IPS DF 4.7 (cell line): Measurements from ENCODE around the gene SLC6A7.

Source experiments
- DNase-seq: peaks from one replicate; pipeline ENCODE4 v3.0.0-alpha.2; 2013; ENCODE audit warnings: low spot score; ENCODE audit errors: extremely low read depth

SLC6A7 gene

DNA sequence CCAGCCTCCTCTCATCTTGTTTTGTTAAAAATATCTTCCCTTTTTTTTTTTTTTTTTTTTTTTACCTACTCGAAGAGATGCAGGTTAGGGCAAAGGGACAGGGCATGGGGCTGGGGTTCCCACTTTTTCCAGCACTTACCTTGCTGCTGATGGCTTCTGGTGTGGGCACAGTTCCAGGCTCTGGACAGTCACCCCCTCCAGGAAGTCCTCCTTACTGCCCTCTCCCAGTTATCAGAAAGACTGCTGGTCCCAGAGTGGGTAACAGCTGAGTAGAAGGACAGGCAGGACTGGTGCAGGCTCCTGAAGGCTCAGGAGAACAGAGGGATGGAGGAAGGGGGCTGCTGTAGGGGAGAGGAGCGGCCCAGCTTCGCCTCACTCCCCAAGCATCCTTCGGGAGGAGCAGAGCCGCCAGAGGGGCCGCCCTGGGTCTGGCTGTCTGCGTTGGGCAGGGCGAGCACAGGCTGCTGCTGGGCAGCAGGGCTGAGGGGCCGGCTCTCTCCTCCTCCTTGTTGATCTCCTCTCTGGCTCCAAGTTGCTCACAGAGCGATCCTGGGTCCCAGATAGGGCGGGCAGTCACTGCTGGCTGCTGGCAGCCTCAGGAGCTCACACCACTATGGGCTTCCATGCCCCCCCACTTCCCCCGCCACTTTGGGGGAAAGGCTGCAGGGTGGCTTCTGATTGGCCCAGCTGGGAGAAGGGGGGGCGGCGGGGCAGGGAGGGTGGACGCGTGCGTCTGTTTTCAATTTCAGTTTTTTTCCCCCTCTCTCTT, 34.4 kb upstream of the SLC6A7 start, which contains the start of gene PDGFRB:
Gene PDGFRB (minus strand): TSS at position 588 of the 769 bp plus-strand sequence. CDS start 18,798 bp downstream, outside the sequence.
- no peak for DNase-seq

DNA sequence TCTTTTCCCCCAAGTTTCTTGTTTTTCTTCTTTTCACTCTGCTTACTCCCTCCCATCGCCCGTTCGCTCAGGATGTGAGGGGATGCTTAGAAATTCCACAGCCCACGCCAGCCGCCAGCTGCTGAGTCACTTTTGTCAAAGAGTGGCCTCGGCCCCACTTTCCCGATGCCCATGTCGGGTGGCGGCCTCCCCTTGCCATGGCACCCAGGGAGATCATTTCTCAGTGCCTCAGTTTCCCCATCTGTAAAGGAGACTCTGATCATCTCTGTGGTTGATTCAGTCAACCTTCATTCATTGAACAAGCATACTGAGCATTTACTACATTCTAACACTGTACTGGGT, 33.9 kb upstream of the SLC6A7 start:
- no peak for DNase-seq

DNA sequence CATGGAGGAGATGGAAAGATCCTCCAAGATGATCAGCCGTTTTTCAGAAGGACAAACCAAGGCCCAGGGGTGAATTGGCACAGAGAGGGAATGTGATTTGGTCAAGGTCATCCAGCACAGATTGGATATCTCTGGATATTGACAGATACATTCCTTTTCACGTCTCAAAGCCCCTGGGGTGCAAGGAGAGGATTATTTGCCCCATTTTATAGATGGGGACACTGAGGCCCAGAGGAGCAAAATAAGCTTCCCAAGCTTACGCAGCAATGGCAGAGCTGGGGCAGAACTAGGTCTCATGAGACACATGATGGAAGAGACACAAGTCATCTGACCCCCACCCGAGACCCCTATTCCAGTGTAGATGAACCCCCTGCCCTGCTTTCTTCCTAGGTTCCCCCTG, 33.3 kb upstream of the SLC6A7 start:
- DNase-seq, result no peak

DNA sequence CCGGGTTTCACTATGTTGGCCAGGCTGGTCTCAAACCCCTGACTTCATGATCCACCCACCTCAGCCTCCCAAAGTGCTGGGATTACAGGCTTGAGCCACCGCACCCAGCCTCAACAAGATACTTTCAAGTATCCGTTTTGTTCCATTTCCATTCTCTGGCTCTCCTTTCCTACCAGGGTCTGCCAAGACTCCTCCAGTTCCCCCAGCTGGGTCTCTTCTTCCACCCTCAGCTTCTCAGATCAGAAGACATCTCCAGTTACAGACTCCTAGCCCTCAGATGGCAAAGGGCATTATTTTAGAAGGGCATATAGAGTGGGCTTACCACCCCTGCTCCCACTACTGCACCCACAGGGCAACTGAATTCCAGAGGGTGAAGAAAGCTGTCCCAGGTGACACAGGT, 32.7 kb upstream of the SLC6A7 start:
- DNase-seq, result no peak

DNA sequence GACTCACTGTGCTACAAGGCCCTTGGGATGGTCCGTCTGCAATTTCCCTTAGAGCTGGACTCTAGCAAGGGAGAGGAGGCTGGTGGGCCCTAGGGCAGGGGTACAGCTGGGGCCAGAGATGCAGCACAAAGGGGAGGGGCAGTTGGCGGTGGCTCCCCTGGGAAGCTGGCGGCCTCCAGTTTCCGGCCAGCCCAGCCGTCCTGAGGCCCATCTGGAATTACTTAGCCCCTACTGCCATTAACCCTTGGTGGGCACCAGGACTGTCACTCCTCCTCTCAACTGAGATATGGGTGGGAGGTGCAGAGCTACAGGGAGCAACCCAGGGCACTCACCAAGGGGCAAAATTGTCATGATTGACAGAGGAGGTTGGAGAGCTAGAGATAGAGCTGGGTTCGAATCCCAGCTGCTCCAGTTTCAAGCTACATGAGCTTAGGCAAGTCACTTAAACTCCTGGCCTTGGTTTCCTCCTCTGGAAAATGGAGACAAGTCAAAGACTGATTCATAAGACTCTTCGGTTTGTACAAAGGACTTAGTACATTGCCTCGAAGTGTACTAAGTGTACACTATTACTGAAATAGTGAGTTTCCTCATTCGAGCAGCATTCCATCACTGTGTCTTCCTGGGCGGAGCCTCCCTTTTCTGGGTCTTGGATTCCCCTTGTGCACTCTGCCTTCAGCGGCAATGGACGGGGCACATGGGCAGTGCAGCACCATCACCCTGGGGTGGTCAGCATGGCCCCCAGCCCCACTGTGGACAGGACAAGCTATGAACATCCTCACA, 31.5 kb upstream of the SLC6A7 start:
- no peak for DNase-seq

DNA sequence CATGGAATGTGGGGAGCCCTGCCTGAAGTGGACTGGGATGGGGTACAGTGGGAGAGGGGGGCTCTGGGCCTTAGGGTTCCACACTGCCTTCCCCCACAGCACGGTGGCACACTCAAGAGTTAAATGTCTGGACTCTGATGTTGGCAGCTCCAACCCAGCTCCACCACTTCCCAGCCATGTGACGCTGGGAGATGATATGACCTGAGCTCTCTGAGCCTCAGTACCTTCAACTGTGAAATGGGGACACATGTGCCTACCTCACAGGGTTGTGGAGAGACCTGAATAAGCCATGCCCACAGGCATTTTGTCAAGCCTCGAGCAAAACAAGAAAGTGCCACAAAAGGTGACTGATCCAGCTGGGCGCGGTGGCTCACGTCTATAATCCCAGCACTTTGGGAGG, 30.8 kb upstream of the SLC6A7 start:
- DNase-seq, result no peak

DNA sequence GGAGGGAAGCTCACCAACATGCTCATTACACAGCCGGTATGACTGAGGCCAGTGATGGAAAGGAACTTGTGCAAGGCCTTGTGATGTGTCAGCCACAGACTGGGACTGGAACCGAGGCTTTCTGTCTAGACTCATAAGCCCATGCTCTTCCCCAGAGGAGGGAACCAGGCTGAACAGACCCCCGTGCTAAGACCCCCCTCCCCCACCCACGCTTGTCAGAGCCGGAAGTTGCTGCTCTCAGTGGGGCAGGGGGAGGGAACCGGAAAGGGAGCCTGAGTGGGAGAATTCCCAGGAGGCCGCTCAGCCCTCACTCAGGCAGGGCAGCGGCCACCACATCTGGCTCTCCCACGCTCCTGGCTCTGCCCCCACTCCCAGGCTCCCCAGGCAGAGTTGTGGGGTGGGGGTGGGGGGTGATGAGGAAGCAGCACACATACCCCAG, 30.1 kb upstream of the SLC6A7 start:
- no peak for DNase-seq

DNA sequence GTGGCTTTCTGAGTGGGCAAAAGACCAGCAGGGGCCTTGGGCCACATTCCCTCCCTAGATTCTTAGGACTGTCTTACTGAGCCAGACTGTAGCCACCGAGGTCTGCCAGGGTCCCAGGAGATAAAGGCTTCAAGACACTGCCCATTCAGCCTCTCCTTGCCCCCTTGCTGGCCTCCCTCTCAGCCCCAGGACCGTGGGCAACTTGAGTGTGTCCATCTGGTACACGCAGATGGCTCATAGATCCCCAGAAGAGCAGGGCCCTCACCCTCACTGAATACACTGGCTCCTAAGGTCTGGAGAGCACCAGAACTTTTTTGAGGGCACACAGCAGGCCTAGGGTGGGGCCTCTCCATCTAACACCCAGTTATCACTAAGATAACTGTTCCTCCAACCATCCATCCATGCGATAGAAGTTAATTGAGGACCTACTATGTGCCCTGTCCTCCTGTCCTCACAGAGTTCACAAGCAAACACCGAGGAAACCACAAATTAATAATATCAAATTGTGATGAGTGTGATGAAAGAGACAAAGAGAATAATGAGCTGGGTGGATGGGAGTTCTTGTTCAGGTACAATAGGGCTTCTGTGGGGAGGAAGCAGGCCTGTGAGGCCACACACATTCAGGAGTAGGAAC, 29.3 kb upstream of the SLC6A7 start:
- DNase-seq, result no peak

DNA sequence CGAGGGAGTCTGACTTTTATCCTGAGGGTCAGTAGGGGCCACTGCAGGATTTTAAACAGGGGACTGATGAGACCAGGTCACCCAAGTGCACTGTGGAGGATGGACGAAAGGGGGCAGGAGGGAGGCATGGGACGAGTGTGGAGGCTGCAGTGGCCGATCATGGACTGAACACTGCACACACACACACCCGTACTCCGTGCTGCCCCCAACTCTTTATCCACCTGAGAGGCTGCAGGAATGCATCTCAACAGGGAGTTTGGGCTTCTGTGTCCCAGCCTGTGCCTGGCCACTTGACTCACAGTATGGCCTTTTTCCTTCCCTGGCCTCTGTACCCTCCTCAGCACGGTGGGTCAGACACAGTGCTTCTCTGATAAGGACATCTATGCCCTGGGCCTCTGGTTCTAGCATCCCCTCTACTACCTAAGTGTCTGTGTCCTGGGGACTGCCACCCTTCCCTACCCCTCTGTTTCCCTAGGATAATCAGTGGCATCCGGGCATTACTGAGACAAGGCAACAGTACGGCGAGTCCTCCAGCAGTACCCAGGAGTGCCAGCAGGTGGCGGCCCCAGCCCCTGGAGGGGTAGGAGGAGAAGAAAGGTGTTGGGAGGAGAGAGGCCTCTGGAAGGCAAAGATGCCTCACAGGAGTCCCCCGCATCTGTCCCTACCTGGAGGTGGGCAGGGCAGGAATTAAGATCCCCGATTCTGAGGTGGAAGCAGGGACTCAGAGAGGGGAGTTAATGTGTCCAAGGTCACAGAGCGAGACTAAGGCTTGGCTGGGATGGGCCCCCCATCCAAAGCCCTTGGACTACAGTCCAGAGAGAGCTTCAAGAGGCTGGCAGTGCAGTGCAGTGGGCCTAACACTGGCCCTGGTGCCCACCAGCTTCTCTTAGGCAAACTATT, 28.4 kb upstream of the SLC6A7 start:
- DNase-seq, result no peak

DNA sequence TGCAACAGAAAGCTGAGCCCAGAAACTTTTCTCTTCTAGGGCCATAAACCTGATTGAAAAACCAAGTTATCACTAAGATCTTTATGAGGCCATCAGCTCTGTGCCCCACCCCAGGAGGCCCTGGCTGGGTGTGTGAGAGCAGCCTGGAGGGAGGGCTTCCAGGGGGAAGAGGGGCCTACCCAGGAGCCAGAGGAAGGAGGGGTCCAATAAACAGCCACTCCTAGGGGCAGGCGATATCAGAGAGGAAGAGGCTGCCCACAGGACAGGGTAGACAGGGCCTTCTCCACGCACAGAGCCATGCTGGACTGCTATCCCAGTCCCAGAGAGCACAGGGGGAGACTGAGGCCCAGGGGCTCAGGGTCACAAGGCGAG, 27.7 kb upstream of the SLC6A7 start:
- no peak for DNase-seq

DNA sequence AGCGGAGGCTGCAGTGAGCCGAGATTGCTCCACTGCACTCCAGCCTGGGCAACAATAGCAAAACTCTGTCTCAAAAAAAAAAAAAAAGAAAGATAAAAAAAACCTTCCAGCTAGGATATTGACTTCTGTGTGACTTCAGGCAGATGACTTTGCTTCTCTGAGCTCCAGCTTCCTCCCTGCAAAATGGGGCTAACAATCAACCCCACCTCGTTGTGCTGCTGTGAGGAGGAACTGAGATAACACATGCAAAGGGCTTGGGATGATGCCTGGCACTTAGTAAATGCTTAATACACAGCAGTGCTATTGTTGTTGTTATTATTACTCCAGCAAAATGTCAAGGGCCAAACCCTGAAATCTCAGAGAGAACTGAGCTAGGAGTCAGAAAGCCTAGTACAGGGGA, 26.8 kb upstream of the SLC6A7 start:
- DNase-seq, result no peak

DNA sequence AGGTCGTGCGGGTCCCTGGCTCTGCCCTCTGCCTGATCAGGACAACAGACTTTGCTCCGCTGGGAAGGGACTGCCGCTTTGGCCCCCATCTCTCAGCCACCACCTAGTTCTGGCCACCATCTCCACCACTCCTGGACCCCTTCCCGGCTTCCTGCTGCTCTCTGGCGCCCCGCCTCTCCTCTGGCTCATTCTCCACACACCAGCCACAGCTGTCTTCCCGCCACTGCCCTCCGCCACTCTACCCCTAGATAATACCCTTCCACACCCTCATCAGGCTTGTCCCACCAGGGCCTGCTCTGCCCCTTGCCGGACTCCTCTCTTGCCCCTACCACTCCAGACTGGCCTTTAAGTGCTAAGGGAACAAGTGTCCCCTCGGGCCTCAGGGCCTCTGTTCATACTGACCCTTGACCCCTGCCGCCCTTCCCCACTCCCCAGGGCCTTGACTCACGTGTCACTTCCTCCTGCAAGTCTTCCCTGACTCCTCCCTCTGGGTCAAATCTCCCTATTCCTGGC, 26.3 kb upstream of the SLC6A7 start:
- DNase-seq, result no peak

DNA sequence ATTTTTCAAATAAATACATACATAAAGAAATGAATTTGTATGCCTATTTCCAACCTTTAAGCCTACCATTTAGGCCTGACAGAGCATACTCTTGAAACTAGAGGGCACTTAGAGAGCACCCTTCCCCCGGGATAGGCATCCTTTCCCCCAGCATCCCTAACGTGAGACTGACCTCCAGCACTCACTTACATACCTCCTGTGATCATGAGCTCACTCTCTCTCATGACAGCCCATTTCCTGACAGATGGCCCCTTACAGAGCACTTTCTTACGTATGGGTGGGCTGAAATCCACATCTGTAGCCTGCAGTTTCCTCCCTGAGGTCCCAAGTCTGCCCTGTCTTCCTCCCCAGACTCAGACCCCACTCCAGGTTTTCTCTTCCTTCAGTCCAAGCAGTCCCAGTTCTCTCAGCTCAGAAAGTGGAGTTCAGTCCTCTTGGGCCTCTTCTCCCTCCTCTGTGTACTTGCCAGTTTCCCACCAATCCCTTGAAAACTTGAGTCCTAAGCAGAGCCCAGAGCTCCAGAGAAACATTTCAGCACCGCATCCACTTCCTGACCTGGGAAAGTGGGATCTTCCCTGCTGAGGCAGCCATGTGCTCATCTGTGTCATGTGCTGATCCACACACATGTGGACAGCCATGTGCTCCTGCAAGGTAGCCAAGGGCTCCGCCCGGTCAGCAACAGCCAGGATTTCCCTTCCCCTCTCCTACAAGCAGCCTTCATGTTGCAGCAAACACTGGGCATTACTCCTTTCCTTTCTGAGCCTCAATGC, 25.5 kb upstream of the SLC6A7 start:
- no peak for DNase-seq

DNA sequence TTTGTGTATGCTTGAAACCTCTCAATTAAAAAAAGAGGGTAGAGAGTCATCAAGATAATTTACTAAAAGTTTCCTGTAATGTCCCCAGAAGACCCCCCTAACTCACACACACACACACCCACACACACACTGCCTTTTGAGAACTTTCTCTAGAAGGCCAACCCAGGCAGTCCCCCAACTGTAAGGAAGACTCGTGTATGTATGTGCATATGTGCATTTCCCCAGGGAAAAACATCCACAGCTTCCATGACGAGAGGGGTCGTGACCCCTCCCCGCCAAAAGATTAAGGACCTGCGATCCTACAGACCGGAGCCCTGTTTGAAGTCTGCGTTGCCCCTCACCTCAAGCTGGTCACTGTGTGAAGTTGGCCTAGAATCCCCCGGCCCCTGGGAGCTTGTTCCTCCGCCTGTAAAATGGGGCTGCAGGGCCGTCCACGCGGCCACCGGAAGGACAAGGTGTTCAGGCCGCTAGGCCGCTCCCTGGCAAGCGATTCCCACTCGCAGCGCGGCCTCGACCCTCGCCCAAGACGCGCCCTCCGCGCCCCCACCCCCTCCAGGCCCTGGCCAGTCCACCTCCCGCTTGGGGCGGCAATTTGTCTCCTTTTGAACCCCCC, 23.7 kb upstream of the SLC6A7 start:
- no peak for DNase-seq

DNA sequence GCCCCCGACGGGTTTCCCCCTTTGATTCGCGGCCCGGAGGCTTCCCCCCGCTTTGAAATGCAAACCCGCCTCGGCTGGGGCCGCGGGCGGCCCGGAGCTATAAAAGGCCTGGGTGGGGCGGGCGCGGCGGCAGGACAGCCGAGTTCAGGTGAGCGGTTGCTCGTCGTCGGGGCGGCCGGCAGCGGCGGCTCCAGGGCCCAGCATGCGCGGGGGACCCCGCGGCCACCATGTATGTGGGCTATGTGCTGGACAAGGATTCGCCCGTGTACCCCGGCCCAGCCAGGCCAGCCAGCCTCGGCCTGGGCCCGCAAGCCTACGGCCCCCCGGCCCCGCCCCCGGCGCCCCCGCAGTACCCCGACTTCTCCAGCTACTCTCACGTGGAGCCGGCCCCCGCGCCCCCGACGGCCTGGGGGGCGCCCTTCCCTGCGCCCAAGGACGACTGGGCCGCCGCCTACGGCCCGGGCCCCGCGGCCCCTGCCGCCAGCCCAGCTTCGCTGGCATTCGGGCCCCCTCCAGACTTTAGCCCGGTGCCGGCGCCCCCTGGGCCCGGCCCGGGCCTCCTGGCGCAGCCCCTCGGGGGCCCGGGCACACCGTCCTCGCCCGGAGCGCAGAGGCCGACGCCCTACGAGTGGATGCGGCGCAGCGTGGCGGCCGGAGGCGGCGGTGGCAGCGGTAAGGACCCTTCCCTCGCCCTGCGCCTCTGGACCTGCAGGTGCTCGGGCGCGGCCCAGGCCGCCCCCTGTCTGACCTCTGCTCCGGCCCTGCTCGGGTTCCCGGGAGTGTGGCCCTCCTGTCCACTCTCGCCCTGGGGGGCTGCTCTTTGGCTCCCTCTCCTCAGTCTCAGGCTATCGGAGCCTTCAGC, 23.0 kb upstream of the SLC6A7 start, which contains the start of gene CDX1:
Gene CDX1 (plus strand): TSS at position 129 of the 862 bp plus-strand sequence. CDS start 99 bp downstream, at position 228.
- DNase-seq, result no peak

DNA sequence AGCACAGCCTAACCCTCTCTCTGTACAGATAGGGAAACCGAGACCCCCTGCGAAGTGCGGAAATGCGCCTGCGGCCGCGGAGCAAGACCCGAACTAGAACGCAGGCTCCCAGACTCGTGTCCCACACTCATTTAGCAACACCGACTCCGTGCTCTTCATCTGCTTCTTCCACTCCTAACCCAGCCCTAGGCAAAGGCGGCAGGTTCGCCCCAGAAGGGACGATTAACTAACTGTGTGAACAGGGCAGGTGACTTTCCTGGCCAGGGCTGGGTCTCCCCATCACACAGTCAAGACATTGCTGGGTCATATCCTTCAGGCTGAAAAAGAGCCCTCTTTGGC, 22.4 kb upstream of the SLC6A7 start:
- DNase-seq, result no peak

DNA sequence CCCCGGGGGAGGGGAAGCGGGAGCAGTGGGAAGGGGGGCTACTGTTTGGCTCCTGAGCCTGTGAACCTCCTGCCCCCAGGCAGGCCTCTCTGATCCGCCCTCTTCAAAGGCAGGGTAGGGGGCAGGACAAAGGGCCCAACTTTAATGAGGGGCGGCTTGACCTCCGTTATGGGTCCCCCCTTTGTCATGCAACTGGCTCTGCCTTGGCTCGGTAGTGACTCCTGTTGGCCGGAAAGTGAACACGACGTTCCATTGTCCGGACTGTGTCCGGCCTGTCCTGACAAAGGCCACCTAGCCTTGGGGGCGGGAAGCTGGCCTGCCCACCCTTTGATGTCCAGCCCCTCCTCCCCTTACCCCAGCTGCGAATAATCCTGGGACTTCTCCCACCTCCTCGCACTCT, 22.0 kb upstream of the SLC6A7 start:
- DNase-seq, result no peak

DNA sequence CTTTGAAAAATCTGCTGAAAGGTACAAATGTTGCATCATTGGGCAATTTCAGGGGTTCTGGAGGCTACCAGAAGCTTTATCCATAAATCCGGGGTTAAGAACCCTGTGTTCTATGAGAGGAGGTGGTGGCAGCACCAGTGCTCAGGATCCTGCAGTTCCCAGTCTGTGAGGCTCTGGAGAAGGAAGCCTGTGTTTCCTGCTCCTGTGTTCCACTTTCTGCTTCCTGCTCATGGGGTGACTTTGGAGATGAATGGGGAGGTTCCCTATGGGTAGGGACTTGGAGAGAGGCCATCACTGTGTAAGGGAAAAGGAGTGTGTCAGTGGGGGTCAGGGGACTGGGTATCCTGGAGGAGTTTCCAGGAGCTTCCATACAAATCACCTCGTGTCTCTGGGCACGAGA, 21.0 kb upstream of the SLC6A7 start:
- DNase-seq, result no peak

DNA sequence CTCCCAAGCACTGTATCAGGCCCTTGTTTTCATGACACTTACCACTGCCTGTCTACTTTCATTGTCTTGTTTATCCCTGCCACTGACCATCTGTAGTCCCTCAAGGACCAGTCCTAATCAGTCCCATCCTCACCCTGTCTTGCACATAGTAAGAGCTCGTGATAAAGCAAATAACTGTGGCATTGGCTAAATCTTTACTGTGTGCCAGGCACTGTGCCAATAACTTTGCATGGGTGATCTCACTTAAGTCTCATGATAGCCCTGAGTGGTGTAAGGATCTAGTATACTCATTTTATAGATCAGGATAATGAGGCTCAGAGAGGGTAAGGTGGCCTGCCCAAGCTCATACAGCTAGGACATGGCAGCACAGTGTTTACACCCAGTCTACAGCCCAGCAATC, 17.7 kb upstream of the SLC6A7 start:
- DNase-seq, result no peak
